Stimulated activated CD8-positive, alpha-beta memory T cell treated with anti-CD3 and anti-CD28 coated beads, Interleukin-2, amount 100 ng/mL, for 1 hour (primary cell): ENCODE results near the gene SEZ6L.

Experiments used
- DNase-seq, 2 donors: peaks; one replicate each; pipeline ENCODE4 v3.0.0-alpha.2; 2020; ENCODE audit warnings: low read depth in 2 of 2

Gene SEZ6L

DNA sequence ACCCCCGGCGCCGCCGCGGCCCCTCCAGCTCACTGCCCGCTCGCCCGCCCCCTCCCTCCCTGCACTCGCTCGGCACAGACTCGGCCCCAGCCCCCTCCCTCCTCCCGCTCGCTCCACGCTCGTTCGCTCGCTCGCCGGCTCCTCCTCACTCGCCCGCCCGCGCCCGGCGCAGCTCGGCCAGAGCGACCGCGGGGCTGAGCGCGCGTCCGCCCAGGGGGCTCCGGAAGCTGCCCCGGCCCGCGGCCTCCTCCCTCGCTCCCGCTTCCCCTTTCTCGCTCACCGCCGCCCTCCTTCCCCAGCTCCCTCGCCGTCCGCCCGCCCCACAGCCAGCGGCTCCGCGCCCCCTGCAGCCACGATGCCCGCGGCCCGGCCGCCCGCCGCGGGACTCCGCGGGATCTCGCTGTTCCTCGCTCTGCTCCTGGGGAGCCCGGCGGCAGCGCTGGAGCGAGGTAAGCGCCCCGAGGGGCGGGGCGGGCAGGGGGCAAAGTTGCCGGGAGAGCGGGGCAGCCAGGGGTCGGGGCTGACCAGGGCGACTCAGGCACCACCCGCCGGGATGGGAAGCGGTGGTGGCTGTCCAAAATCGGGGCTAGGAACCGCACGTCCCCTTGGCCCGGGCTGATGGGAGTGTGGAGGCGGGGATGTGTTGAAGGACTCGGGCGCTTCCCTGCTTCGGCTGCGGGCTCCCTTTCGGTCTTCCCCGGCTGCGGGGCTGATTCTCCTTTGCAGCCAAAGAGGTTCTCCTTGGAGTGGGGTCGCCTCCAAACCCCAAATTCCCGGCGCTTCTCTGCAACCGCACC is at the start of gene SEZ6L:
TSS of gene SEZ6L (plus strand) at position 148 of the 797 bp plus-strand sequence. CDS start at position 356, 208 bp downstream.
- no peak for DNase-seq

DNA sequence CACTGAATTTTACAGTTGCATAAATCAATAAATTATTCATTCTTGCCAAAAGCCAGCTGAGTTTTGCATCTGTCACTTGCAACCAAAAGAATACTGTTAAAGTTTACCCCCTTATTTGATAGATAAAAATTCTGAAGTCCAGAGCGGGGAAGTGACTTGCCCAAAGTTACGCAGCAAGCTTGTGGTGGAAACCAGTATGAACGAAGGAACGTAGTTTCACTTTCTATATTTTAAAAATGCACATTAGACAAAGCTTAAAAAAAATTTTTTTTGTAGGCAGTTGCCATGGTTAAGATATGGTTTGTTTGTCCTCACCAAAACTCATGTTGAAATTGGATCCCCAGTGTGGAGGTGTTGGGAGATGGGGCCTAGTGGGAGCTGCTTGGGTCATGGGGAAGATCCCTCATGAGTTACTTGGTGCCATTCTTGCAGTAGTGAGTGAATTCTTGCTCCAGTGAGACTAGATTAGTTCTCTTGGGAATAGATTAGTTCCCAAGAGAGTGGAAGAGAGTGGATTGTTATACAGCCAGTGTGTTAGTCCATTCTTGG is 46.3 kb upstream of the SEZ6L start:
- DNase-seq, result no peak

DNA sequence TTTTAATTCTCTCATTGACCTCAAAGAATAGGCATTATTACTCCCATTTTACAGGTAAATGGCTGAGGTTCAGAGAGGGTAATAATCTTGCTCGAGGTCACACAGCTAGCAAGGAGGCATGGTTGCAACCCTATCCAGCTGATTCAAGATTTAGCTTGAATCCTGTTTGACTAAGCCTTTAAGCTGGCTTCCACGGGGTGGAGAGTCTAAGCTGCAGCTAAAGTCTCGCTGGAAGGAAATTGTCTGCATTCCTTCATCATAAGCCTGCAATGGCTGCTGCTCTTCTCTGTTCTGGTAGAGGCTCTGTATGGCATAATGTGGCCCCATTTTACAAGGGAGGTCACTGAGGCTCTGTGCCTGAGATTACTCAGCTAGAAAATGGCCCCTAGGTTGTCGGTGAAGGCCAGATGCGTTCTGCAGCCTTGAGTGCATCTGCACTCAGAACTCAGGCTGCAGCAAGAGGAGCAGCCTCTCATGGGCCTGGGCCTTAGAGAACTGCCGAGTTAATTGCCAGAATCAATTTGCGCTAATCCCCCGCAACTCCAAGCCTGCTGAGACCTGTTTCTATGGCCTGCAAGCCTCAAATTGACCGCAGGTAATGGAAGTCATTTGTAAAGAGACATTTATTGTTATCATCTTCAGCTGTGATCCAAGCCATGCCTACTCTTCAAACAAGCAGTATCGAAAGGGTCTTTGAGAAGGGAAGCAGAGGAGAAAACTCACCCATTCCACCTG is 44.1 kb upstream of the SEZ6L start:
- DNase-seq, result no peak

DNA sequence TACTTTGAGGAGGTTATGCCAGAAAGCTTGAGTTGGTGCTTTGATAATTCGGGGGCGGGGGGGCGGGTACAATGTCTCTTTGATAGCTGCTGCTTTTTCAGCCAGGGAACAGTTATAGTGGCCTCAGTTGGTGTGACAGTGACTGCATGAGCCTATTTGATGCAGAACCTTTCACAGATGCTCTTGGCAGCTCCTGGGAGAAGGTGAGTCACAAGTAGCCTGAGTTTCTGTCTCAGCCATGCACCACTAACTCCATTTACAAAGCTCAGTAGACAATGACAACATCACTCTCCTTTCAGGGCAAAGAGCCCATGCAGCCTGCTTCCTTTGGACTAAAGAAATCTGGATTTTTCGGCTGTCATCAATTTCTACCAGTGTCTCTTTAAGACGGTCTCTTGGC is 42.1 kb upstream of the SEZ6L start:
- no peak for DNase-seq

DNA sequence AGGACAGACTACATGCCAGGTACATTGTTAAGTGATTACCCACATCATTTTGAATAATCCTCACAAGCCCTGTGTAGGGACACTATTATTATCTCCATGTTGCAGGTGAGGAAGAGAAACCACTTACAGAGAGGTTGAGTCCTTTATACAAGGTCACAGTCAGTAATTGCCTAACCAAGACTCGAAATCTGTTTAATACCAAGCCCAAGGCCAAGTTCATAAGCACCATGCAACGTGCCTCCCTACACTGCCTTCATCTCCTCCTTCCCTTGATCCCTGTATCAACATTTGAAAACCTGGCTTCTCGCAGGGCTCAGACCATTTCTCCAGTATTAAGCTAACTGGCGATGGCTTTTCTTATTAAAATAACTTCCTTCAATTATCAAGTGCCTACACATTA is 41.7 kb upstream of the SEZ6L start:
- DNase-seq, result no peak

DNA sequence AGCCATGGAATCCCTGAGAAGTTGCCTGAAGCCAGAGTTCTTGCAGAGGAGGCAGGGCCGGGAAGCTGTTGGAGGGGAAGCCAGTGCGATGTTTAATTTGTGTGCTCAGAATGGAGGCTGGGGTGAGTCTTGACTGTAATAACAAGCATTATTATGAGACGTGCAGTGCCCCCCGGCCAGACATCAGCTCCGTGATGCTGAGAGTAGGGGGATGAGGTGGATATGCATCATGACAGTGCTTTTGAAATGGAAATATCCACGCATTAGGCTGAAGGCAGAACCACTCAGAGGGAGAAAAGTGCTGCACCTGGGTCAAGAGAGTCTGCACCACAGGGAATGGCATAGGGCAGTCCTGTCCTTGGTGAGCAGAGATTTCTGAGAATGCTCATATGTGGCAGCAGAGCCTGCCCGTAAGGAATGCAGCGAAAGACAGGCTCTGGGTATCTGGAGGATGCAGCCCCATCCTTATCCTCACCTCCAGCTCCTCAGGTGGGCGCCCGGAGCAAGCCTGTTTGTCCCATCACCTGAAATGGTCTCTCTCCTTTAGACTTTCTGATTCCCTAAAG is 37.6 kb upstream of the SEZ6L start:
- DNase-seq, result no peak

DNA sequence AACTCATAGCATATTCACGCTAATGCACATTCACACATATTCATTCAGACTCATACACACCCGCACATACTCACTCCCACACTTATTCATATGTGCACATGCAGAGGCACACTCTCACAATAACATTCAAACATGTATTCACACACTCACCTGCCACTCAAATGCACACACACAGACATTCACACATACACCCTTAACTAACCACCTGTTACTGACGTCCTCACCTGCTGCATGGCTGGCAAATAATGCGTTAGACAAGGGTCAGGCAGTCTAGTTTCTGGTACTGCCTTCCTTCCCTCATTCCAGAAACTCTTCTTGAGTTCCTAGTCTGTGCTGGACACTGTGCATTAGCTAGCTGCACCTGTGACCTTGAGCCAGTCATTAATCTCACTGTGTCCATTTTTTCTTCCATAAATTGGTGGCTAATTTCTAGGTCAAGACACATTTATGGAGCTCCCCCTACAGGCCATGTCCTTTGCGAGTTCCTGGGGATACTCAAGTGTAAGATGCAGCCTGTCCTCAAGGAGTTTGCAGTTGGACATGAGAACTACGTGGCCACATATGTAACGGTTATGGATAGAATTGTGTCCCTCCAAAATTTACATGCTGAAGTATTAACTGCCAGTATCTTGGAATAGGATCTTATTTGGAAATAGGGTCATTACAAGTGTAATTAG is 34.5 kb upstream of the SEZ6L start:
- DNase-seq, result no peak

DNA sequence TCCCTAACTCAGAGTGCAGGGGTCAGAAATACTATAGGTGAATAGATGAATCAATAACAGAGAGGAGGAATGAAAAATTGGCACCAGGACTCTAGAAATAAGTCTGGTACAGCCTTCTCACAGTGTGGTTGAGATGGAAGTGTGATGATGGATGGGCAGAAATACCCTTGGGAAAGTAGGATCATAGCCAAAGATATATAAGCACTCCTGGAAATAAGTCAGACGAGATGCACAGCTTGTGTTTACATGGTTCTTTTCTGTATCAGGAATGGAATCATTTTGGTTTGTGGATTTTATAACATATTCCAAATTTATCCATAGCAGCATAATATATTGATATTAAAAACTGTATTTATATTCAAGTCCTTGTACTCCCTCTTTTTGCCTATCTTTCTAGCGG is 33.5 kb upstream of the SEZ6L start:
- DNase-seq, result no peak

DNA sequence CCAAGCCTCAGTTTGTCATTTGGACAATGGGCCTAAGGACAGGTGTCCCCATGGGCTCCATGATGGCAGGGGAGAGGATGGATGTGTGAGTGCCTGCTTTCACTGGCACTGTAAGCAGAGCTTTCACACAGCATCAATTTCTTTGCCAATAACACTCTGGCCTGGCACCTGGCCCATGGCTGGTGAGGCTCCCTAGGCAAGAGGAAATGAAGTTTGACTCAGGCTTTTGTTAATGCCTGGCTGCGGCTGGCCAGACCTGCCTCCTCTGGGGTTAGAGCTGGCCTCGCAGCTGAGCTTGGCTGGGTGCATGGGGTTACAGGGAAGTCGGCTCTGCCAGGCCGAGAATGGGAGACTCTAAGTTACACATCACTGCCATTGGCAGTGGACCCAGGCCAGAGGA is 30.0 kb upstream of the SEZ6L start:
- no peak for DNase-seq

DNA sequence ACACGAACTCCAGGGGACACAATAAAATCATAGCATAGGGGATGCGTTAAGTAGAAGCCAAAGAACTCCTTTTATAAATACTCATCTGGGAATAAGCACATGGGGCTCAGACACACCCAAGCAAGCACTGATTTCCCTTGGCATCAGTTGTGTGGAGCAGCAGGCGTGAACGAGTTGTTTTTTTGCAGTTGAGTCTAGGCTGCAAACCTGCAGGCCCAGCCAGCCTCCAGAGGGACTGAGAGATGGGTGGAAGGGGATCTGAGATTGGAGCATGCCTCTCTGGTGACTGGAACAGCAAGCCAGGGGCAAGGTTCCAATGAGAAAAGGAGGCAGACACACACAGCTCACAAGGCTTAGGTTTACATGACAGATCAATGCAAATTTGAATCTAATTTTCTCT is 27.4 kb upstream of the SEZ6L start:
- no peak for DNase-seq

DNA sequence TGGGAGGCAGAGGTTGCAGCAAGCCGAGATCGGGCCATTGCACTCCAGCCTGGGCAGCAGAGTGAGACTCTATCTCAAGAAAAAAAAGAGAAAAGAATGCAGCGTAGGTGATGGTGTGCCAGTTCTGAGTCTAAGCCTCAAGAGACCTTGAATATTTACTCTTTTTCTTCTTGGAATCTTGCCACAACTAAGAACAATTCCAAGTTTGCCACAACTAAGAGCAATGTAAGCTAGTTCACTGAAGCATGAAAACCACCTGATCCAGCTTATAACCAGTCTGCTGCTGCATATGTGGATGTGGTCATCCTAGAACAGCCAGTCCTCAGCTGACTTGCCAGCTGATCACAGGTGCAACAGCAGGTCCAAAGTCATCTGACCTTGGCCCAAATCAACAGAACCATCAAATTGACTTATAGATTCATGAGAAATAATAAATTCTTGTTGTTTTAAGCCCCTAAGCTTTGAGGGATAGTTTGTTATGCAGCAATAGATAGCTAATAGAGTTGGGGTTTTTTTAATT is 25.4 kb upstream of the SEZ6L start:
- no peak for DNase-seq

DNA sequence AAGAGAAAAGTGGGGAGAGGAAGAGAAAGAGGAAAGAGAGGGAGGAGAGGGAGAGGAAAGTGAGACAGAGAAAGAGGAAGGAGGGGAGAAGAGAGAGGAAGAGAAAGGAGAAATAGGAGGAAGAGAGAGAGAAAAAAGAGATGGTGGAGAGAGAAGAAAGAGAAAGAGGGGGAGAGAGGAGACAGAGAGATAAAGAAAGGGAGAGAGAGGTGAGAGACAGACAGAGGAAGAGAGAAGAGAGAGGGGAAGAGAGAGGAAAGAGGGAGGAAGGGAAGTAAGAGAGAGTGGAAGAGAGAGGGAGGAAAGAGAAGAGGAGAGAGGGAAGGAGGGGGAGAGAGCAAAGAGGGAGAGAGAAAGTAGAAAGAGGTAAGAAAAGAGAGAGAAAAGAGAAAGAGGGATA is 9.4 kb upstream of the SEZ6L start:
- no peak for DNase-seq

DNA sequence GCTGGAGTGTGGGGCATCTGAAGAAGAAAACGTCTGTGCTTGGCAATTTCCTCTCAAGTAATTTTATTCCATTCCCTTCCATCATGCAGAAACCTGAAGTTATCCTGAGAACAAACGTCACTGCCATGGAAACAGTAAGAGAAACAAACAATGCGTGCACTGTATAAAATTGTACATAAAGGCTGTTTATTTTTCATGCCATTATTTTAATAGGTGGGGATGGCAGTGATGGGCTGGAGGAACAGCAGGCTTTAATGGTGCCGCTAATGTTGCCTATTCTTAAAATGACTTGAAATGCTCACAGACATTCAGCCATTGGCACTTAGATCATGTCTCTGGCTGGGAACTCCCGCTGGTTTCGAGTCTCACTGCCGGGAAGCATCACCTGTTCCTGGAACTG is 7.5 kb upstream of the SEZ6L start:
- no peak for DNase-seq

DNA sequence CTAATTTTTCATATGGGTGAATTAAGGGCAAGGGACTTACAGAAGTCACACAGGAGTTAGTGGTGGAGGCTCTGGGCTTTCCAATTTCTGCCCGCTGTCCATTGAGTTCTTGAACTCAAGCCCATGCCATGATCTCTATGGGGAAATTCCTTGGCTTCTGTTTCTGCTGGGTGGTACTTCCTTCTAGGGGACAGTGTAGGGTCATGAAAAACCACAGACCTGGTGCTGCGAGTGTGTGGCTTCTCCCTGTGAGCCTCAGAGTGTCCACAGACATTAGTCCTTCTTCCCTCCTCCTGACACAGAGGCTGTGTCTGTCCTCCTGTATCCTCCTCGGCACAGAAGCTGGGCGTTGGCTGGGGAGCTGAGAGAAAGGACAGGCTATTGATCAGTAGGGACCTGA is 6.3 kb upstream of the SEZ6L start:
- no peak for DNase-seq

DNA sequence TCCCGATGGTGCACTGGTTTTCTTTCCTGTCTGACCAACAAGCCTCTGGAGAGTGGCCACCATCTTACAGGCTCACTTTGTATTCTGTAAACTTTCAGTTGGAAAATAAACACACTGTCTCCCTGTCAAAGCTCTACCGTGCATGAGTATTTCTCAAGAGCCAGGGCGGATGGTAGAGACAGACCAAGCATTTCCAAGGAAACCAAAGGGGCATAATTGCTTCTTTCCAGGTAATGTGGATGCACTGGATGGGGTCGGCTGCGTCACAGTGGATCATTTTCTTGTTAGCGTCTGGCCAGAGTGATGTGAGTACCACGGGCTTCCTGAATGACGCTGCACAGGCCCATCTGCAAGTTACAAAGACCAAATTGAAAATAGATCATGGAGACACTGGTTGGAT is 5.1 kb upstream of the SEZ6L start:
- DNase-seq, result no peak

DNA sequence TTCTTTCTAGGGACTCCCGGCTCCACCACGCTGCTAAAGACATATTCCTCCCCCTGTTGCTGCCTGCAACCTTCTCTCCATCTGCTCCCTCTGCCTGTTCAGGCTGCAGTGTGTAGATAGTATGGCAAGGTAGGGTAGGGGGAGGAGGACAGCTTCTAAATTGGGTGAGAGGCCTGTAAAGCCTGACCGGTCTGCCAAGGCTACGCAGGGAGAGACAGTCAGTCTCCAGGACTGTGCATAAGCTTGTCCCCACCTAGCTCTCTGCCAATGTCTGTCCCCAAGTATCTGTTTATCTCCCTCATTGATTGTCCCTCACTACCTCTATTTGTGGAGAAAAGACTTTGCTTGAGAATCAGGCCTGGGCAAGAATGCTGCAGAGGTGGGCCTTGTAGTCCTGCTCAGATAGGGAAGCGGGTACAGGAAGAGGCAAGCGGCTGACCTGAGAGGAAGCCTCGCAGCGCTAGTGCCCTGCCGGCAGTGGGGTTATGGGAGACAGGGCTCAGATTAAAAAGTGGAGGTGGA is 871 bp upstream of the SEZ6L start:
- DNase-seq, result no peak

DNA sequence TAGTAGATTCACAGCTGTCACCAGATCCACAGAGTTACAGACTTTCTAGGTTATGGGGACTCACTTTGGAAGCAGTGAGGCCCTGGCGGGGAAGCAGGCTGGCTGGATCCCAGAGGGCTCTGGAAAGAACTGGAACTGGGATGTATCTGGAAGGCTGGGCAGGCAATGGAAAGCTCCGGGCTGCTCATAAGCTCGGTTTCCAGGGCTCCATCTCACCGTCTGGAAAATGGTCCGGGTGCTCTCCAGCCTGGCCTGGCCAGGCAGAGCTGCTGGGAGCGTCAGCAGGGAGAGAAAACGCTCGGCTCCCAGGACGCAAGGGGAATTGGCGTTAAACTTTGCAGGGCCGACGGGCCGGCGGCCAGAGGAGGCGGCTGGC is 335 bp upstream of the SEZ6L start:
- DNase-seq, result no peak

DNA sequence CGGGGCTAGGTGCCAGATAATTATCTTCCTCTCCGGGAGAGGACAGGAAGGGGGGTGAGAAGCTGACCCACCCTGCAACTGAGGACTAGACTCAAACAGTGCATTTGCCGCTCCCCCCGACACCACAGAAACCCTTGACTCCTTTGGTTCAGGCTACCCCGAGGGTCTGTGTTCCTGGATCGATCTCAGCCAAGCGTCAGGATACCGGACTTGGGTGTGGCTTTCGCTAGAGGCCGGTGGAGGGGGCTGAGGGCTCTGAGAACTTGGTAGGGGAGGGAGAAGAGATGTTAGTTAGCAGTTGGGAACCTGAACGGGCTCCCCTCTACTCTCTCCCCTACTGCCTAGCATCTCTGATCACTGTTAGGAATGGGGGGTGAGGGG is 840 bp downstream of the SEZ6L start:
- no peak for DNase-seq

DNA sequence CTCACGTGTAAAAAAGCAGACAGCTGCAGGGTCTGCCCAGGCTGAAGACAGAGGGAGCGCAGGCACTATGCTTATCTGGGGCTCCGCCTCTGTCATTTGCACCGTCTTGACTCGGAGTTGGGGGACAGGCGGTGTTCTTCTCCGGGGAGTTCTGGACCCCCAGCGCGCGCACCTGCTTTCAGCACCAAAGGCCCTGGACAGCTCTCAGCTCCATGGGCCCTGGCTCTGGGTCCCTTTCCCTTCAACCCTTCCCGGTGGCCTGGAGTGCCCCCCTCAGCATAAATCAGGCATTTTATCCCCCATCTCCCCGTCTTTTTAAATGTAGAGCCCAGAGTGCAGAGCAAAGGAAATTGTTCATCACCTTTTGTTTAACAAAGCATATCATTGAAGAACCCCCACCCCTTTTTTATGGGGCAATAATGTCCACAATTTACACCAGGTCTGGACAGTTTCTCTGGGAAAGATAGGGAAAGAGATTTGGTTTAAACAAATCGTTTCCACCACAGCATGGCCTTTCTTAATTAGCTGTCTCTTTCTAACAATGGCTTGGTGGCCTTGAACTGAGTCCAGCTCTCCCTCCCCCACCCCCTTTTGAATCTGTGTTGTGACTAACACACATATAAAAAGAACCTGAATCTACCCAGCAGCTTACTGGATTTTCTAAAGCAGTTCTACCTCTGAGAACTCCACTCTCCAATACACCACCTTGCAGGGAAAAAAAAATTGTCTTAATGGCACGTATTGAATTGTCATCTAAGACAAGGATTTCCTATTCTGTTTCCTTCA is 1.7 kb downstream of the SEZ6L start:
- no peak for DNase-seq

DNA sequence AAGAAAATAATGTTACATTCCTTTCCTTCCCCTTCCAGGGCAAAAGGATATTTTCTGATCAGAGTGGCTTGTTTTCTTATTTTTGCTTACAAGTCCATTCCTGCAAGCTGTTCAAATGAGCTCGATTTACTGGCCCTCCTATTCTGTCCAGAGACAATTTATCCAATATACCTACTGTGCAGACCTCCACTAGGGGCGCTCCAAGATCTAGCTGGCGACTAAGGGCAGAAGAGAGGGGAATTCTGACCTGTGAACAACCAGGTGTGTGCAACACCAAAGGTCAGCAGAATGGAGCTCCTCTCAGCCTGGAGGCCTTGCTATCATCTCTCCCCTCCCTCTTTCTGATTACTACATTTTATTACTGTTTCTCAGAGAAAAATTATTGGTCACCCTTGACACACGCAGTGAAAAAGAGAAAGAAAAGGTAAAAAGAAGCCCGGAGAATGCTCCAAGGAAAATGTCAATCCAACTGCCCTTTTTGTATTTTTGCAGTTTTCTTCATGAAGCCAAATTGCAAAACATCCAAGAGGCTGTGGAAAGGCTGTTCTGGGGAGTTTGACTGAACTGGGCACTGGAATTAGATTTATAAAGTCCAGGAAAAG is 3.2 kb downstream of the SEZ6L start:
- DNase-seq, result no peak

DNA sequence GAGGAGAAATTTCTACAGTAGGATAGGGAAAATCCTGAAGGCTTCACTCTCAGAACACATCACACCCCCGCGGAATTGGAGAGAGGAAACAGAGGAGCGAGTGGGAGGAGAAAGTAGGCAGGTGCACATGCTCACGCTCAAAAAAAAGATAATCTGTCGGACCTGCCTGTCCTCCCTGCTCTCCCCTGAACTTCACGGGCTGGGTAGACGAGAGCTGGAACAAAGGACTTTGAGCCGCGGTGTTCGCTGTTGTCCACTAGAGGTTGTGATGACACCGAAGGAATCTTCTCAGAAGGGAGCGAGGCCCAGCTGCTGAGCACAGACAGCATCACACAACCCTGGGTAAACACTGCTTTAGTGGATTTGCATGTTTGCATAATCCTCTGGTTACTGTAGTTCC is 5.0 kb downstream of the SEZ6L start:
- no peak for DNase-seq
